ENCODE results near the gene PLEKHA5. TPM values are rescaled to one million over a fixed set of nuclear protein-coding genes. Genes with fewer than 3 reads are reported as not detected.
"Not testable (repeated sequence)": the region's sequence is repeated elsewhere in the genome, so short reads cannot be mapped to it uniquely, and the experiment has no call there.

The PLEKHA5 gene
- total RNA-seq, 1 donor from 2014 or later, result 2.0 TPM

DNA sequence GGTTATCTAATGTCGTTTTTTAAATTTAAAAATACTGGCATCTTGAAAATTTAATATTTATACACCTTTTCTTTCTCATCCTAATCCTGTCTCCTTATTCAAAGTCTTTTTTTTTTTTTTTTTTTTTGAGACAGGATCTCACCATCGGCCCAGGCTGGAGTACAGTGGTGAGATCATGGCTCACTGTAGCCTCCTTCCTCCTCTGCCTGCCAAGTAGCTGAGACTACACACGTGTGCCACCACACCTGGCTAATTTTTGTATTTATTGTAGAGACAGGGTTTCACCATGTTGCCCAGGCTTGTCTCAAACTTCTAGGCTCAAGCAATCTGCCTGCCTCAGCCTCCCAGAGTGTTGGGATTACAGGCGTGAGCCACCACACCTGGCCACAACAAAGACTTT lies 221.3 kb downstream of the PLEKHA5 start:
- H3K36me3 Mint-ChIP-seq (ENCODE audit: low read depth); H3K27me3 Mint-ChIP-seq (ENCODE audit: insufficient read depth); H3K9me3 Mint-ChIP-seq; DNase-seq (ENCODE audit: low spot score); intact Hi-C loops (cut with micrococcal nuclease); H3K4me3 Mint-ChIP-seq; H3K4me1 Mint-ChIP-seq (ENCODE audit: low read depth); H3K27ac Mint-ChIP-seq: not testable (repeated sequence)

DNA sequence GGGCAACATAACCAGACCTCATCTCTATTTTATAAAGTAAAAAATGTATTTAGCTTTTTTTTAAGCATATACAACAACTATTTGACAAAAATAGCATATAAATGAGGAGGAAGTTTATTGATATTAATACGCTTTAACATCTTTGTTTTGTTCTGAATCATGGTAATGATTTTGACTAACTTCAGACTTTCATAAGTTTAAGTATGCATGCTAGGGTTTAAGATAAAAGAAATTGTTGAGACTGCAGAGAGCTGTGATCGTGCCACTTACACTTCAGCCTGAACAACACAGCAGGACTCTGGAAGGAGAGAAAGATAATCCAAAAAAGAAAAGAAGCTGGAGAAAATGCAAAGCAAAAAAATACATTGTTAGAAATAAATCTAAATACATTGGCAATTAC lies 221.8 kb downstream of the PLEKHA5 start:
- Mint-ChIP-seq H3K27me3 (ENCODE audit: insufficient read depth) (no peaks in the 10 kb centered on the region), H3K27ac (no peak overlapping the region), H3K9me3 (no peaks in the 10 kb centered on the region), H3K4me1 (ENCODE audit: low read depth) (no peaks in the 10 kb centered on the region), H3K4me3 (no peak overlapping the region), H3K36me3 (ENCODE audit: low read depth) (no peaks in the 10 kb centered on the region)
- intact Hi-C loops (cut with micrococcal nuclease), result no loop called here
- no peak for DNase-seq (ENCODE audit: low spot score)

- Mint-ChIP-seq H3K27me3 (ENCODE audit: insufficient read depth) (no peaks in the 10 kb centered on the region), H3K9me3 (no peaks in the 10 kb centered on the region), H3K4me1 (ENCODE audit: low read depth) (no peaks in the 10 kb centered on the region), H3K36me3 (ENCODE audit: low read depth) (no peaks in the 10 kb centered on the region), H3K27ac (no peak overlapping the region), H3K4me3 (no peak overlapping the region)
- DNase-seq (ENCODE audit: low spot score), result no peak
- intact Hi-C loops (cut with micrococcal nuclease), result no loop called here
These were observed 240.2 kb downstream of the PLEKHA5 start for GRCh38 chr12:19369691-19370148.

DNA sequence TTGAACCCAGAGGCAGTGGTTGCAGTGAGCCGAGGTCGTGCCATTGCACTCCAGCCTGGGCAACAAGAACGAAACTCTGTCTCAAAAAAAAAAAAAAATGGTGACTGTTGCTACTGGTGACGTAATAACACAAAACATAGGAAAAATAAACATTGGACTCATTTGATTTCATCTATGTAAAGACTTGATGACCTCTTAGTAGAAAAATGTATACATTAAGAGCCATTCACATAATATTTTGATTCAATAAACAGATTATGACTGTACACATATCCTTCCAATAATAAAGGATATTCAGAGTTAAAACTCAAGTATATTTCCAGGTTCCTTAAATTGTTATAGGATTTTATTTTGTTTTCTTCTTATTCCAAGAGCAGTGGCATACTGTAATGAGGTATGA lies 244.1 kb downstream of the PLEKHA5 start:
- H3K4me1 Mint-ChIP-seq (ENCODE audit: low read depth), result no peaks in the 10 kb centered on the region
- no peak overlapping the region for H3K4me3 Mint-ChIP-seq
- intact Hi-C loops (cut with micrococcal nuclease), result no loop called here
- no peak overlapping the region for H3K27ac Mint-ChIP-seq
- H3K36me3 Mint-ChIP-seq (ENCODE audit: low read depth), result no peaks in the 10 kb centered on the region
- H3K9me3 Mint-ChIP-seq, result no peaks in the 10 kb centered on the region
- peaks cover 3% of the 10 kb centered on the region for H3K27me3 Mint-ChIP-seq (ENCODE audit: insufficient read depth)
- no peak for DNase-seq (ENCODE audit: low spot score)

GRCh38 chr12:19375888-19376287 lies 246.4 kb downstream of the PLEKHA5 start:
- no peak overlapping the region for H3K27ac Mint-ChIP-seq
- peaks cover 3% of the 10 kb centered on the region for H3K27me3 Mint-ChIP-seq (ENCODE audit: insufficient read depth)
- intact Hi-C loops (cut with micrococcal nuclease), result no loop called here
- no peak for DNase-seq (ENCODE audit: low spot score)
- H3K9me3 Mint-ChIP-seq, result no peaks in the 10 kb centered on the region
- no peaks in the 10 kb centered on the region for H3K36me3 Mint-ChIP-seq (ENCODE audit: low read depth)
- H3K4me3 Mint-ChIP-seq, result no peak overlapping the region
- H3K4me1 Mint-ChIP-seq (ENCODE audit: low read depth), result no peaks in the 10 kb centered on the region

DNA sequence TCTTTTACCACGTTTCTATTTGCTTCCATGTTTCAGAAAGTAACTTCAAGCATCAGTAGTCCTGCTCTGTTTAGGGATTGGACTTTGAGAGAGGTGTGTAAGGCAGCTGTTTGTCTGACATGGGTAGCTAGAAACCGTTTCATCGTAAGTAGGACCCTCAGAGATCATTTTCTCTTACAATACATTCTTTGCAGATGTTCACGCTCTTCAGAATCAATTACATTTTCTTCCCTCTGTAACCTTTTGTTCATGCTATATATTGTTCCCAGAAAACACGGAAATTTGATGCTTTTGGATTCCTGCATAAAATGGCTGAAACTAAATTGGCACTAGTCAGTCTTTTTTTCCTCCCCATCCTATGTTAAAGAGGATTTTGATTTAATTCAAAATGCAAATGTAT lies 247.2 kb downstream of the PLEKHA5 start:
- H3K4me1 Mint-ChIP-seq (ENCODE audit: low read depth), result no peaks in the 10 kb centered on the region
- no peak overlapping the region for H3K27ac Mint-ChIP-seq
- no peak overlapping the region for H3K4me3 Mint-ChIP-seq
- intact Hi-C loops (cut with micrococcal nuclease), result no loop called here
- no peaks in the 10 kb centered on the region for H3K36me3 Mint-ChIP-seq (ENCODE audit: low read depth)
- H3K27me3 Mint-ChIP-seq (ENCODE audit: insufficient read depth), result peaks cover 3% of the 10 kb centered on the region
- DNase-seq (ENCODE audit: low spot score), result no peak
- H3K9me3 Mint-ChIP-seq, result no peaks in the 10 kb centered on the region

DNA sequence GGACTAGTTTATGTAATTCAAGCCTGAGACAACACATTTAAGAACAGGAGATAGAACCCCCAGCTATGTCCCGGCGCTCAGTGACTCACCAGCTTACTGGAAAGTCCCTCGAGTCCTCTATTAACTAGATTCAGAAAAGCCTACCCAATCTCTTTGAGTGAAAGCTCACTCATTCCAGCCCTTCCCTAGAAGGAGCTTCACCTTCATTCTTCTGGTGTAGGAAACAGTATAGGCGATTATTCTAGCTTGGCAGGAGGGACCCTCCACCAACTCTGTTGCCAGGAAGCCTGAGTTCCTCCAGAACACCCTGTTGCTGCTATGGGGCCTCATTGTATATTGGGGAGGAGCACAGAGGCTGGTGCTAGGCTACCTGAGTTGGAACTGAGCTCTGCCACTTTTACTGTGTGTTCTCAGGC lies 252.6 kb downstream of the PLEKHA5 start:
- intact Hi-C loops (cut with micrococcal nuclease), result loop anchor here (1.0 to 5.0 kb wide), 3 partner anchors 50 to 295 kb away; no protein-coding TSS in a partner anchor
- DNase-seq (ENCODE audit: low spot score), result peak; percentile 22
- Mint-ChIP-seq H3K36me3 (ENCODE audit: low read depth) (no peaks in the 10 kb centered on the region), H3K9me3 (no peaks in the 10 kb centered on the region), H3K27me3 (ENCODE audit: insufficient read depth) (no peaks in the 10 kb centered on the region), H3K4me1 (ENCODE audit: low read depth) (peaks cover 9% of the 10 kb centered on the region), H3K4me3 (no peak overlapping the region), H3K27ac (peak overlapping the region; percentile 7)

DNA sequence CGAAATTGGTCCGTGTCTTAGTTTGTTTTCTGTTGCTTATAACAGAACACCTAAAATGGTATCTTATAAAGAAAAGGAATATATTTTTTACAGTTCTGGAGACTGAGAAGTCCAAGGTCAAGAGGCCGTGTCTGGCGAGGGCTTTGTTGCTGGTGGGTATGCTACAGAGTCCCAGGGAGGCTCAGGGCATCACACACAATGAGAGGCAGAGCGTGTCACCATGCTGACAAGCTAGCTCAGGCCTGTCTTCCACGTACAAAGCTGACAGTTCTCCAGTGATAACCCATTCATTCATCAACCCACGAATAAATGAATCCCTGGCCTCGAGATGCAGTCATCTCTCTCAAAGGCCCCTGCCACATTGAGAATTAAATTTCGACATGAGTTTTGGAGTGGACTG lies 253.0 kb downstream of the PLEKHA5 start:
- intact Hi-C loops (cut with micrococcal nuclease), result loop anchor here (1.0 to 5.0 kb wide), 3 partner anchors 50 to 295 kb away; no protein-coding TSS in a partner anchor
- Mint-ChIP-seq H3K4me3 (no peak overlapping the region), H3K36me3 (ENCODE audit: low read depth) (no peaks in the 10 kb centered on the region), H3K27me3 (ENCODE audit: insufficient read depth) (no peaks in the 10 kb centered on the region), H3K4me1 (ENCODE audit: low read depth) (peaks cover 9% of the 10 kb centered on the region), H3K27ac (peak overlapping the region; percentile 7), H3K9me3 (no peaks in the 10 kb centered on the region)
- DNase-seq (ENCODE audit: low spot score), result no peak

DNA sequence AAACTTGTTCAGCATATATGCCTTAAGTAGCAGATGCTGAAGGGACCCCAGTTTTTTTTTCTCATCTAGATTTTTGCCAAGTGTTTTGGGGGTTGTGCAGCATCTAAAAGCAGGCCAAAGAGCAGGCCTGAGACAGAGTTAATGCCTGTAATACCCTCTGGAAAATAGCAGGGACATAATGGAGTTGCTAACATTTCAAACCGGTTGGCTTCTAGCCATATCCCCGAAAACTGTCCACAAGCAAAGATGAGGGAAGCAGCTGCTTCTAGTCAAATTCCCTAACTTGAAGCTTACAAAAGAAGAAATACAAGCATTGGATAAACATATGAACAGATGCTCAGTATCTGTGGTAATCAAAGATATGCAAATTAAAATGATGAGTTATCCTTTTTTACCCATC lies 257.6 kb downstream of the PLEKHA5 start:
- Mint-ChIP-seq H3K27me3 (ENCODE audit: insufficient read depth) (peaks cover 2% of the 10 kb centered on the region), H3K4me1 (ENCODE audit: low read depth) (peaks cover 6% of the 10 kb centered on the region), H3K36me3 (ENCODE audit: low read depth) (no peaks in the 10 kb centered on the region), H3K4me3 (no peak overlapping the region), H3K27ac (no peak overlapping the region), H3K9me3 (no peaks in the 10 kb centered on the region)
- no peak for DNase-seq (ENCODE audit: low spot score)
- intact Hi-C loops (cut with micrococcal nuclease), result no loop called here

DNA sequence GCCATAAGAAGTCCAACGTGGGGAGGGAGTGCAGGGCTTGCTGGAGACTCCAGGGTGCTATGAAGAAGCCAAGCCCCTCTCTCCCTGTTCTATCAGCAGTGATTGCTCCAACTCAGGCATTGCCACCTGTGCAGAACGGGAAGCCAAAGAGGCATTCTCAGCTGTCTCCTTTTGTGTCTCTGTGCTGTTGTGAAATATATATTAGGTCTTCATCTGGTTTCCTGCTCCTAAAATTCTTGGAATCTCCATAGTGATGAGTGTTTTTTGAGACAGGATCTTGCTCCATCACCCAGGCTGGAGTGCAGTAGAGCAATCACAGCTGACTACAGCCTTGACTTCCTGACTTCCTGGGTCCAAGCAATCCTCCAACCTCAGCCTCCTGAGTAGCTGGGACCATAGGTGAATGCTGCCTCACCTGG lies 258.6 kb downstream of the PLEKHA5 start:
- DNase-seq (ENCODE audit: low spot score), result no peak
- H3K9me3 Mint-ChIP-seq, result no peaks in the 10 kb centered on the region
- no peaks in the 10 kb centered on the region for H3K4me1 Mint-ChIP-seq (ENCODE audit: low read depth)
- no peaks in the 10 kb centered on the region for H3K36me3 Mint-ChIP-seq (ENCODE audit: low read depth)
- no peak overlapping the region for H3K27ac Mint-ChIP-seq
- H3K4me3 Mint-ChIP-seq, result no peak overlapping the region
- H3K27me3 Mint-ChIP-seq (ENCODE audit: insufficient read depth), result peaks cover 5% of the 10 kb centered on the region
- intact Hi-C loops (cut with micrococcal nuclease), result no loop called here

- Mint-ChIP-seq H3K36me3 (ENCODE audit: low read depth) (no peaks in the 10 kb centered on the region), H3K9me3 (no peaks in the 10 kb centered on the region), H3K27me3 (ENCODE audit: insufficient read depth) (peaks cover 7% of the 10 kb centered on the region), H3K4me3 (no peak overlapping the region), H3K27ac (no peak overlapping the region), H3K4me1 (ENCODE audit: low read depth) (no peaks in the 10 kb centered on the region)
- no peak for DNase-seq (ENCODE audit: low spot score)
- intact Hi-C loops (cut with micrococcal nuclease), result no loop called here
These were observed 260.6 kb downstream of the PLEKHA5 start for GRCh38 chr12:19390051-19390598.

GRCh38 chr12:19392644-19393043 lies 263.1 kb downstream of the PLEKHA5 start:
- H3K4me1 Mint-ChIP-seq (ENCODE audit: low read depth); H3K27me3 Mint-ChIP-seq (ENCODE audit: insufficient read depth); H3K27ac Mint-ChIP-seq; intact Hi-C loops (cut with micrococcal nuclease); H3K4me3 Mint-ChIP-seq; H3K36me3 Mint-ChIP-seq (ENCODE audit: low read depth); H3K9me3 Mint-ChIP-seq; DNase-seq (ENCODE audit: low spot score): not testable (repeated sequence)

DNA sequence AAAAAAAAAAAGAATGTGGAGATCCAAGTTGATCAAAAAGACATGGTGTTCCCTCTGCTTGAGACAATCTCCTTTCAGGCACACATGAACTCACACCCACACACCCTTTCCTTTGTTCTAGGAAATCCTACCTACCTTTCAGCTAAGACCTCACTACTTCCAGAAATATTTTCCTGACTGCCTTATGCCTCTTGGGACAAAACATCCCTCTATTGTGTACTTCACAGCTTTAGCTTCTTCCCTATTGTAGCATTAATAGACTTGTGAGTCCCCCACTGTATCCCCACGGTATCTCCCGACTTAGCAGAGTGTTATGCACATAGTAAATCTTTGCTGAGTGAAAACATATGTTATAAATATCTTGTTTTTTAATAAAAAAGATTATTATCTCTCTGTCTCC lies 264.9 kb downstream of the PLEKHA5 start:
- peaks cover 7% of the 10 kb centered on the region for H3K27me3 Mint-ChIP-seq (ENCODE audit: insufficient read depth)
- H3K36me3 Mint-ChIP-seq (ENCODE audit: low read depth), result no peaks in the 10 kb centered on the region
- no peaks in the 10 kb centered on the region for H3K4me1 Mint-ChIP-seq (ENCODE audit: low read depth)
- no peaks in the 10 kb centered on the region for H3K9me3 Mint-ChIP-seq
- no peak overlapping the region for H3K4me3 Mint-ChIP-seq
- H3K27ac Mint-ChIP-seq, result no peak overlapping the region
- intact Hi-C loops (cut with micrococcal nuclease), result no loop called here
- no peak for DNase-seq (ENCODE audit: low spot score)

GRCh38 chr12:19397534-19397933 lies 268.0 kb downstream of the PLEKHA5 start:
- Mint-ChIP-seq H3K27ac (no peak overlapping the region), H3K9me3 (no peaks in the 10 kb centered on the region), H3K4me1 (ENCODE audit: low read depth) (no peaks in the 10 kb centered on the region), H3K4me3 (no peak overlapping the region), H3K27me3 (ENCODE audit: insufficient read depth) (peaks cover 5% of the 10 kb centered on the region), H3K36me3 (ENCODE audit: low read depth) (no peaks in the 10 kb centered on the region)
- DNase-seq (ENCODE audit: low spot score), result no peak
- intact Hi-C loops (cut with micrococcal nuclease), result no loop called here

All from activated T-helper 1 cell treated with anti-CD3 and anti-CD28 coated beads, Interleukin-12 subunit alpha, Interleukin-12 subunit beta, Interleukin-2, Interleukin-4 antibody, amounts not matched to agents 30 ng/mL and 10 ng/mL and 1 ng/mL, durations not matched to agents 14 hours and 24 hours and 36 hours (primary cell).